EH (cell line): Measurements from ENCODE around the gene CYTL1.
A peak's percentile ranks its signal among the peaks of the same experiment; 100 is the strongest.
"Not testable (repeated sequence)": the region's sequence is repeated elsewhere in the genome, so short reads cannot be mapped to it uniquely, and the experiment has no call there.

Source experiments
- DNase-seq: peaks from one replicate; pipeline ENCODE4 v3.0.0-alpha.2; 2015; ENCODE audit warnings: low read depth

The CYTL1 gene, protein sequence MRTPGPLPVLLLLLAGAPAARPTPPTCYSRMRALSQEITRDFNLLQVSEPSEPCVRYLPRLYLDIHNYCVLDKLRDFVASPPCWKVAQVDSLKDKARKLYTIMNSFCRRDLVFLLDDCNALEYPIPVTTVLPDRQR

DNA sequence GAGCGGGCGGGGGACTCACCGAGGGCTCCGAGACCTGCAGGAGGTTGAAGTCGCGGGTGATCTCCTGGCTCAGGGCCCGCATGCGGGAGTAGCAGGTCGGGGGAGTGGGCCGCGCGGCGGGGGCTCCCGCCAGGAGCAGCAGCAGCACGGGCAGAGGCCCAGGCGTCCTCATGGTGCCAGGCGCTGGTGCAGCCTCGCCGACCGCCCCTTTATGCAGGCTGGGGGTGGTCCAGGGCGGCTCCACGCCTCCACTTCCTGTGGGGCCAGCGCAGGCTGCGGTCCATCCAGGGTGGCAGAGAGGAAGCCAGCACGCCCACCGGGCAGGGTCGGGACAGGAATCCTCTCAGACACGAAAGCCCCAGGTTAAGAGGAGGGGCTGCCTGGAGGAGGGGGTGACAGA, at the start of gene CYTL1:
Gene CYTL1 (minus strand): TSS at position 185 of the 400 bp plus-strand sequence. CDS start 13 bp downstream, at position 172.
- DNase-seq = no peak

DNA sequence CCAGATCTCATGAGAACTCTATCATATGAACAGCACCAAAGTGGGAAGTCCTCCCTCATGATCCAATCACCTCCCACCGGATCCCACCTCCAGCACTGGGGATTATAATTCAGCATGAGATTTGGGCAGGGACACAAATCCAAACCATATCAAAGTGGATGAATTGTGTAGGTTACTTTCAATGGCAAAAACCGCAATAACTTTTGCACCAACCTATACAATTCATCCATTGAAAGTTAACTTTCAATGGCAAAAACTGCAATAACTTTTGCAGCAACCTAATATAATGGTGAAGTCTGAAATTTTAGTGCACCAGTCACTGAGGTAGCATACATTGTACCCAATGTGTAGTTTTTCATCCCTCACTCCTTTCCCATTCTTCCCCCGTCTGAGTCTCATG, 48.6 kb upstream of the CYTL1 start:
- no peak for DNase-seq

DNA sequence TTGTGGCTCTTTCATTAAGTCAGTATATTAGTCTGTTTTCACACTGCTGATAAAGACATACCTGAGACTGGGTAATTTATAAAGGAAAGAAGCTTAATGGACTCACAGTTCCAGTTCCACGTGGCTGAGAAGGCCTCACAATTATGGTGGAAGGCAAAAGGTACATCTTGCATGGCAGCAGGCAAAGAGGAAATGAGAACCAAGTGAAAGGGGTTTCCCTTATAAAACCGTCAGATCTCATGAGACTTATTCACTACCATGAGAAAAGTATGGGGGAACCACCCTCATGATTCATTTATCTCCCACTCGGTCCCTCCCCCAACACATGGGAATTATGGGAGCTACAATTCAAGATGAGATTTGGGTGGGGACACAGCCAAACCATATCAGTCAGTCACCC, 47.7 kb upstream of the CYTL1 start:
- not testable (repeated sequence) for DNase-seq

DNA sequence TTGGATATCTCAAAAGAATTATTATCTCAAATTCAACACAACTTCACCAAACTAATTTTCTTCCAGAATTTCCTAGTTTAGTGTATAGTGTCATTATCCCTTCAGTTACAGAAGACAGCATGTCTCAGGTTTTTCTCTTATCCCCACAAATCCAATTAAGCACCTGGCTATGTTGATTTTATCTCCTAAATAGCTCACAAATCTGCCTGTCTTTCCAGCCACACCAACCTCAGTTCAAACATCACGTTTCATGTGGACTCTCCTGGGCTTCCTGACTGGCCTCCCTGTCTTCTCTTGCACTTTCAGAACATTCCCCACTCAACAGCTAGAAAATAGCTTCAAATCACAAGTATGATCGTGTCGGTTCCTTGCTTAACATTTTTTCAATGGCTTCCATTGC, 46.8 kb upstream of the CYTL1 start:
- no peak for DNase-seq

DNA sequence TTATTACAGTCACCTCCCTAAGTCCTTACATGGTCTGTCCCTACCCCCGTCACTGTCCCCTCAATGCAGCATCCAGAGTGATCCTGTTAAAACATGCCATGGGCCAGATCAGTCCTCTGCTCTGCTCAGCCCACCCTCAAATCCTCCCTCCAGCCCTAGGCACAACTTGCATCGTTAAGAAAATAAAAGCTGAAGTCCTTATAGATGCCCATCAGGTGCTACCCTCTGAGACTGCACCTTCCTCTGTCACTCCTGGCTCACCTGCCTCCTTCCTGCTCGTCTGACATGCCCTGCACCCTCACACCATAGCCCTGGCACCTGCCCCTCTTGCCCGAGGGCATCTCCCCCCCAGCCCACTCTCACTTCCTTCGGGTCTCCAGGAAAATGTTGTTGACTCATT, 36.2 kb upstream of the CYTL1 start:
- DNase-seq = no peak

DNA sequence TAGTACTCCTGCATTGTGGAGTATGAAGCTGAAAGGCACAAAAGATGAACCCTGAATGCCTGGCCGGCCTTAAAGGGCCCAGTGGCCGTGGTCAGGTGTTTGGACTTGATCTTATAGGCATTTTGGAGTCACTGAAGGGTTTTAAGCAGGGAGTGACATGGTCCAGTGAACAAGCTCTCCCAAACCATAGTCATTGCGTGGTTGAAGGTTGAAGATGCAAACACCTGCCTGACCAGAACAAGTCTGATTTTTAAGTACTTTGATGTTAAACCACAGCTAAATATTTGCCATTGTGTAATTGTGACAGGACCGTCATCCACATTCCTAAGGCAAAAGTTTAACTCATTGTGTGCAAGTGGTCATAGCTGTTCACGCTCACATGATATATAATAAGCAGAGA, 35.3 kb upstream of the CYTL1 start:
- DNase-seq = peak; percentile 12

DNA sequence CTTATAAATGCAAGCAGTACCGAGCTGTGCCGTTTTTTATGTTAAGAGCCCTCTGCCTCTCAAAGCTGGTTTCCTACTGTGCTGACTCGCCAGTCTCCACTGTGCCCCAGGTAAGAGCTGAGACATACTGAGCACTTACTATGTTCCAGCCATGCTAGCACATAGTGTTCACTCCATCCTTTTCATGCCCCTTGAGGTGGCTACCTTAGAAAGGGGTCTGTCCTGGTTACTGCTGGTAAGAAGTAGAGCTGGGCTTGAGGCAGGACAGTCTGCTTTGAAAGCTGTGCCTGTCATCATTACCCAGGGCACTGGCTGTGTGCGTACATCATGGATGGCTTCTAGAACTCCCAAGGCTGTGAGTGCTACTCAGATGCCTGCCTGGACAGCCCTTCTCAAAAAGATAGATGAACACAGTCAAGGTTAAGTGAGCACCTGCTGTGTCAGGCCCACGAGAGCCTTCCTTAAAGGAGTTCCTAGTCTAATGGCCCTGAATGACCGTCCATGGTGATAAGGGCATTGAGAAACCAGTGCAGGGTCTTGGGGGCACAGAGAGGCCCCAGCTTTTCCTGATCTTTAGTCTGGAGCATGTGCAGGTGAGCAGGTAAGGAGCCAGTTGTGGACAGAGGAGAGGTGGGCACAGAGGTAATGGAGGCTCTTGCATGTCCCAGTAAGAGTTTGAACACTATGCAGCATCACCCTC, 33.6 kb upstream of the CYTL1 start:
- DNase-seq = peak; percentile 20

DNA sequence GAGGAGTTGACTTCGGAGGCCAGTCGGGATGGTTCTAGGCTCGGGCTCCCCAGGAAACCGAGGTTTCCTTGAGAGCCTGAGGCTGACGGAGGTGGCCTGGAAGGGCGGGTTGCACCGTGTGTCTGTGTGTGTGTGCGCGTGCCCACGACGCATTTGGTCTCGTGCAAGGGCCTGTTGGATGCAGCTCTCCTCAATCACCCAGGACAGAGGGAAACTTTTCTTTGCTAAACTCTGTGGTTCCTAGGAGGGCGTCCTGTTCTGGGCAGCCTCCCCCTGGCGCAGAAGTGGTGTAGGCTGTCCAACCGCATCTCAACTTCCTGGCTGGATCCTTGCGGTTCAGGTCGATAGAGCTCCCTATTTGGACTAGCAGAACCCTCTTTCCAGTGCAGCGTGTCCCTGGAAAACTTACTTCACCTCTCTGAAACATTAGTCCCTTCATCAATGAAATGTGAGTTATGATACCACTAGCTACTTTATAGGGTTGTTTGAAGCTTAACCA, 33.0 kb upstream of the CYTL1 start:
- DNase-seq = peak; percentile 56

DNA sequence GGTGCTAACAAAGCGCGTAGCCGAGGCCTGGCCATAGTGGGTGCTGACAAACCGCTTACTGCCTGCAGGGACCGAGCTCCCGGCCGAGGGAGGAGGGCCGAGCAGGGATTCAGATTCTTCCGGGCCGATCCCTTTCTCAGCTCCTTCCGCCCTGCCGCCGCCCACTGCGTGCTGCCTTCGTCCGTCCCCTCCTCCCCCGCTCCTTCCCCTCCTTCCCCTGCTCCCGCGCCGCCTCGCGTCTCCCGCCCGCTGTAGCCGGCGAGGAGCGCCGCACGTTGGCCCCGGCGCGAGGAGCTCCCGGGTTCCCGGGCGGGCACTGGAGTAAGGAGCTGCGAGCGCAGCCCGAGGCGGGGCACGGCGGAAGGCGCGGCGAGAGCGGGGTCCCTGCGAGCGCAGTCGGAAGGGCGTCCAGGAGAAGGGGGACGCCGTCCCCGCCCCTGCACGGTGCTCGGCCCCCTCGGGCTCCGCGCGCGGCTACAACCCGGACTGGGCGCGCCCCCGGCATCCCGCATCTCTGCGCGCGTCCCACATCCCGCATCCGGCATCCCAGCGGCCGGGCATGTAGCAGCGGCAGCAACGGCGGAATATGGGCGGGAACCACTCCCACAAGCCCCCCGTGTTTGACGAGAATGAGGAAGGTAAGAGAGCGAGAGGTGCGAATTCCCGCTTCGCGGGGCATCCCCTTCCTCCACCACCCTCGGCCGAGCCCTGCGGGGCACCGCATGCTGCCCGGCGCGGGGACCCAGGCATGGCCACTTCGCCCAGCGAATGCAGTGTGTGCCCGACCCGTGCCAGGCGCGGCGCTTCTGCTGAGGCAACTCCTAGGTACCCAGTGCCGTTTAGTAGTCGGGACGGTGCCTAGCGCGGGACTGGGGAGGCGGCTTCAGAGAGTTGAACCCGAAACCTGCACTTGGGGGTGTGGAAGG, 32.3 kb upstream of the CYTL1 start, which contains the start of gene STK32B:
Gene STK32B (plus strand): TSS at position 203 of the 926 bp plus-strand sequence.
- DNase-seq = peak; percentile 94

DNA sequence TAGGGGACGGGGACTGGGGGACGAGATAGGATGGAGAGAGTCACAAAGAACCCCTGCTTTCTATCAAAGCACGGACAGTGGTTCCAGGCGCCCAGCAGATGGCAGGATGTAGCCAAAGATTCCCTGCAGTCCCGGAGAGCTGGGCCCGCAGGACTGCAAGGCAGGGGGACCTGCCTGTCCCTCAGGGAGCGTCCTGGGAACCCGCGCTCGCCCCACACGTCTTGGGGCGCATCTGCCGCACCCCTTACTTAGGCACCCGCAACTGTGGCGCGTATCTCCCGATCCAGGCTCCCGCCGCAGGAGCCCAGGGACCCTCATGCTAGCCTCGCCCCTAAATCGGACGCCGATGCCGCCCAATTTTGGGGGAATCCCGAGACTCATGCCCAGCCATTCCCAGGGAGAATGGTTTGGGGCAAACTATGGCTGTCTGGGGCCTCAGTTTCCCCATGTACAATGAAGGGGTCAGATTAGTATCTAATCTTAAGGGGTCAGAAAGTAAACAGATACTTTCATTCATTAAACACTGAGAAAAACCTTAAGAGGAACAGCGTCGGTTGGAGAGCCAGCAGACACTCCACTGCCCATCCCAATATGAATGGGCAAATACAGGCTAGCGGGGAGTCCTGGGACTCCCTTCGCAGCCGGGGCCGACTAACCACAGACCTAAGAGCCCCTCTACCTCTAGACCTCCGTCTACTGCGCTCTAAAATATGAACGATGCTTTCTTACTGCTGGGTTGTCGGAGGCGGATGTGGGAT, 31.4 kb upstream of the CYTL1 start:
- peak; percentile 88 for DNase-seq

DNA sequence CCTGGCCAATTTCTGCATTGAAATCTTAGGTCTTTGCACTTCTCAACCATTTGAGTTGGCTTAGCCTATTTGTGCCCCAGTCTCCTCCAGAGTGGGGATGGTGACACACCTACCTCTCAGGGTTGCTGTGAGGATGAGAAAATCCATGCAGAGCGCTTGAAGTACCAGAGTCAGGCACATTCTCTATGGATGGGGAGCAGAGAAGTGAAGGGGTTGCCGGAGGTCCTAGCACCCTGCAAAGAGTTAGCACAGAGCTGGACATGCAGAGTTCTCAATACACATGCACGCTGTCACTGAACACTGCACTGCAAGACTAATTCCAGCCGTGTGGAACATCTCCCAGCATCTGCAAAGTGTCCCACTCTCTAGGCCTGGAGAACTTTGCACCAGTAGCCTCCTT, 29.5 kb upstream of the CYTL1 start:
- no peak for DNase-seq

DNA sequence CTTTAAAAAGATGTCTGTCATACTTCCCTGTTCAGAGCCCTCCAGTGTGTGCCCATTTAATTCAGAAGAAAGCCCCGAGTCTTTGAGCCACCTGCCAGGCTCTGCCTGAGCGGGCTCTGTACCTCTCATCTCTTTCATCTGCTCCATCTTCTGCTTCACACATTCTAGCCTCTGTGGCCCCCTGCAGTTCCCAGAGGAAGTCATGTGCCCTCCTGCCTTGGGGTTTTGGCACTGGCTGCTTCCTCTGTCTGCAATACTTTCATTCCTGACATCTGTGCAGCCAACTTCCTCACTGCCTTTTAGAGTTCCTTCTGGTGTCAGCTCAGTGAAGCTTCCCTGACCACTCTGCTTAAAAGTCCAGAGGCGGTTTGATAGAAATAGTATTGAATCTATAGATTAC, 25.8 kb upstream of the CYTL1 start:
- DNase-seq = peak; percentile 71

DNA sequence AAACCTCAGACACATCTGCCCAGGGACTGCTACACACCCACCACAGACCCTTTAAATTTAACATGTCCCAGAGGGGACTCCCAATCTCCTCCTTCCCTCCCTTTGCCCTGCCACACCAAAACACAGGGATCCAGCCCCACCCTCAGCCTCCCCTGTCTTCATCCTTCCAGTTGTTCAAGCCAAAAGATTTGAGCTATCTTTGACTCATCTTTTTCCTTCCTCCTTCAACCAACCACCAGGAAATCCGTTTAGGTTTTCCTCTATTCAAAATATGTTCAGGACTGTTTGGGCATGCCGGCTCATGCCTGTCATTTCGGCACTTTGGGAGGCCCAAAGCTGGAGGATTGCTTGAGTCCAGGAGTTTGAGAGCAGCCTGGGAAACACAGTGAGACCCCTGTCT, 25.1 kb upstream of the CYTL1 start:
- no peak for DNase-seq

DNA sequence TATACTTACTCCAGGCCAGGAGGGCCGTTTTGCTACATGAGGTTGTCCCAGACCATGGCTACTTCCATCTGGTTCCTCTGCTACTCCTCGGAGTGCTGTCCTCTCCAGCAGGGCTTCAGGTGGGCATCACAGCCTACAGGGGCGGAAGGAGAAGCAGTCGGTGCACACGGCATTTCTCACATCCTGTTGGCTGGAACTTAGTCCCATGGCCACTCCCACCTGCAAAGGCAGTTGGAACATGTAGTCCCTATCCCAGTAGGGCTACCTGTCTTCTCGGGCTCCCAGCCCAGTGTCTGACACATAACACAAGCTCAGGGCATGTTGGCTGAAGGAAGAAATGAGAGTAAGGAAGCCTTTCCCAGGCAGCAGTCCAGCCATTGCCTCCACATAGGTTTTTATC, 24.3 kb upstream of the CYTL1 start:
- no peak for DNase-seq

DNA sequence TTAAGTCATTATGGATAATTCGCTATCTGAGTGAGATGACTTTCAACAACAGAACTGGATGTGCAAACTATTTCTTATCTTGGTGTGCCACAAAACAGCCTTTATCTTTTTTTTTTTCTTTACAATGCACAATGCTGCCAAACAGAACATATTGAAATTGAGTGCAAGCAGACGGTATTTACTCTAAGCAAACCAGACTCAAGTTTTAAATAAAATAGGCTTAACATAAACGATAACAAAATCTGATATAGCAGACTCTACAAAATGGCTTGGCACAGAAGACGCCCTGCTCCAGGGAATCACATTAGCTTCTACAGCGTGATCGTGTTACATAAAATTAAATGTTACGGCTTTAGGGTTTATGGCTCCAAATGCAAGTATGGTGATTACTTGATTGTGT, 22.4 kb upstream of the CYTL1 start:
- DNase-seq = no peak

DNA sequence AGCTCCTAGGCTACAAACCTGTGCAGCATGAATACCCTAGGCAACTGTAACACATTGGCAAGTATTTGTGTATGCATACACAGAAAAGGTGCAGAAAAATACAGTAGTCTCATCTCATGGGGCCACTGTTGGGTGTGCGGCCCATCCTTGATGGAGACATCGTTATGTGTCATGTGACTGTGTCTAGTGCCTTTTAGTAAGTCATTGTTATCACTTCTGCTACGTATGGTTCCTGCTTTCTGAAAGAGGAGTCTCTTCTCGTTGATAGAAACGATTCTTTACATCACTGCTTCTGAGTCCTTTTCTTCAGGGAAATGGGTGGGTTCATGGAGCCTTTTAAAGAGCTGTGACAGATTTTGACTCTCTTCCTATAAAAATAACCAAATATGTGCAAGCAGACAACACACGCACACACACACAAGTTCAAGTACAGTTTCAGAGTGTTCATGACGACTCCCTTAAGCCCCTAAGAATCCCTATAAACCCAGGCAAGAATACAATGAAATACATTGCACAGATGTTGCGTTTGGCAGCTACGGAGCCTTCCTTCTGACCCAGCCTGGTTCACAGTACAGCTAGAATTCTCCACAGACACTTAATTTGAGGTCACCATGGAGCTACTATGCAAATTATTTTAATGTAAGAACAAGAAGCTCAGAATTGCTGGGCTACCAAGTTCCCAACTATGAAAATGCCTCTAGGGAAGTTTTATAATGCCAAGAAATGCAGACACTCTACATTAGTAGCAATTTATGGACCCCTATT, 21.8 kb upstream of the CYTL1 start:
- no peak for DNase-seq

DNA sequence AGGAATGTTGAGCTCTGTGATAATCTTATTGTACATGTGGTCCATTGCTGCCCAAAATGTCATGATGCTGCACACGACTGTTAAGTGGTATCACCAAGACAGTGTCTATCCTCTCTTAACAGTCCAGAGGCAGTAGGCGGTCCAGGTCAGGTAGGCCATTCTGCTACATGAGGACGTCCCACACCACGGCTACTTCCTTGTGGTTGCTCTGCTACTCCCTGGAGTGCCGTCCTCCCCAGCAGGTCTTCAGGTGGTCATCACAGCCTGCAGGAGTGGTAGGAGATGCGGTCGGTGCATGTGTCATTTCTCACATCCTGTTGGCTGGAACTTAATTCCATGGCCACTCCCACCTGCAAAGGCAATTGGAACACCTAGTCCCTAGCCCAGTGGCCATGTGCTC, 20.5 kb upstream of the CYTL1 start:
- DNase-seq = no peak

DNA sequence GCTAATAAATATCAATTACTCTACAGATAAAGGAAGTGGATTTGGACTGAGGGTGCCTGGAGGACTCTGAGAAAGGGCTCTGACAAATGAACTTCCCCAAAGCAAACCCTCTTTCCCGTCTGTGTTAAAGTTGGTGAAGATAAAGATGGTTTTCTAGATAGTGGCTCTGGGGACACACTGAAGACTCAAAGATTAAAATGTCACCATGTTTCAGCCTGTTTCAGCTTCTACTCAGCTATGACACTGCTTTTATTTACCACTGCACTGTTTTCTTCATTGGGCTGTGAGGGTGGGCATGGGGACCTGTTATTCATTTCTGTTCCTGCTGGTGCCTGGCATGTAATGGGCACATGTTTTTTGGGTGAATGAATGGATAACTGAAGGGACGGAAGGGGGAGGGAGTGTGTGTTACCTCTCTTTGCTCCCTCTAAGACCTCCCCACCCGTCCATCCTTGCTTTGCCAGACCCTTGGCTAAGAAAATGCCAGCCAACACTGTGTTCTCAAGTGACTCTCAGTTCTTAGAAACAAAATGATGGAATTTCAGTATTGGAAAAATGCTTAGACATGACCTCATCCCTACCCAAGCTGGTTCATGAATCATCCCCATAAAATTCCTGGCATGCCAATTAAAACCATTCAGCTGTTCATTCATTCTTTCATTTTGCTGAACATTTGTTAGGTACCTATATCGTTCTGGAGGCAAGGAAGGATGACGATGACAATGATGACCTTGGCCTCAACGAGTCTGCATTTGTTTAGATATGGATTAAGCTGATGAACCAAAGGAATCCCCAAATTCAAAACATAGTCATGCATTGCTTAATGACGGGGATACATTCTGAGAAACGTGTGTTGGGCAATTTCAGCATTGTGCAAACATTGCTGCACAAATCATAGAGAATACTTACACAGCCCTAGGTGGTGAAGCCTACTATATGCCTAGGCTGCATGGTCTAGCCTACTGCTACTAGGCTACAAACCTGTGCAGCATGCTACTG, 18.6 kb upstream of the CYTL1 start:
- peak; percentile 97 for DNase-seq

DNA sequence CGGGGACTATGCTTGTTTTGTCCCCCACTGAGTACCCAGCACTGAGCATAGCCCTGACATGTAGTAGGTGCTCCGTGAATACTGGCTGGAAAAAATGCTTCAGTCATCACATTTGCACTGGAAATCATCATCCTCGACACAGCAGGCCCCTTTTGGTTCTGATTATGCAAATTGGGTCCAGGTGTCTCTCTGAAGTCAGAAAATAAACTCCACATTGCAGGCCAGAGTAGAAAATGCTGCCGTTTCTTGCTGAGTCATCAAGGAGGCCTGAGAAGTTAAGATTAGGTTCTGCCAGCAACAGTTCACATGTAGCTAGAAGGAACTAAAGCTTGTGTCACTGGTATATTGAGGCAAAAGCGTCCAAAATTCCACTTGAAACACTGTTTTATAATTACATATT, 17.0 kb upstream of the CYTL1 start:
- DNase-seq = peak; percentile 56

DNA sequence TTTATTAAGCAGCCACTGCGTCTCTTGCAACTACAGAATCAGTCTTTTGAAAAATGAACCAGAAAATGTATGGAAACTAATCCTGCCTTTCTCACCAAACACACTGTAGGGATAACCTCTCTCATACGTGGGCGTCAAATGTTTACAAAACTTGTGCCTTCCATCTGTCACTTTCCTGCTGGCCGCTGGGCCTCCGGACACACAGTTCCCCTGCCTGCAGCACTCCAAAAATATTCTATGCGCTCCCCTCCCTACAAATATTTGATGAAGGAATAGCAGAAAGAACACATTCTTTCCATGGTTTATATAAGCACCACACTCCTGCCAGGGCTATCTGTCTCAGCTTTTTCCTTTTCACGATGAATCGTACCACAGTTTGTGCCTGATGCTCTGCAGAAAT, 14.9 kb upstream of the CYTL1 start:
- DNase-seq = peak; percentile 53
